GM19328 (cell line): ENCODE data around the gene RAB35.

ENCODE experiments used
- ATAC-seq: cut with Tn5 transposase; IDR thresholded peaks from one replicate; pipeline ENCODE4 v1.9.1; 2021; ENCODE audit warnings: mild to moderate bottlenecking, moderate library complexity; ENCODE audit not compliant: unreplicated experiment

Gene RAB35

GRCh38 chr12:120109570-120110267 lies 6.8 kb downstream of the RAB35 start:
- ATAC-seq, result no peak

GRCh38 chr12:120106151-120106550 lies 10.4 kb downstream of the RAB35 start:
- ATAC-seq, result no peak

DNA sequence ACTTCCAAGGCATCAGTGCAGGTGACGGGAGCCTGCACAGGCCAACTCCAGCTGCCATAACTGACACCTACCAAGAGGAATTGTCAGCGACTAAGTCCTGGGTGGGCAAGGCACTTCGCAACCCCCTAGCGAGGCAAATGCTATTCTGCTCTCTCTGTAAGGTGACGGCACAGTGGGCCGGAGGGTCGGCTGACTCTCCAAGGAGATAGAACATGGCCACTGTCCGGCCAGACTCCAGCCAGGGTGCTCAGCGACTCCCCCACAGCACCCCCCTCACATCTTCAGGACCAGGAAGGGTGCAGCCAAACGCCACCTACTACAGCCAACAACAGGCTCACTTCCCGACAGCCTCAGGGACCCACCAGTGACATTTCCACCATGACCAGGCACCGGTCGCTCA lies 13.2 kb downstream of the RAB35 start:
- no peak for ATAC-seq

GRCh38 chr12:120103044-120103338 lies 13.6 kb downstream of the RAB35 start:
- no peak for ATAC-seq

GRCh38 chr12:120102189-120103043 lies 14.1 kb downstream of the RAB35 start:
- ATAC-seq, result no peak

GRCh38 chr12:120101617-120102016 lies 14.9 kb downstream of the RAB35 start:
- ATAC-seq, result no peak

- ATAC-seq, result no peak
Observed at GRCh38 chr12:120101182-120101581, 15.4 kb downstream of the RAB35 start.

GRCh38 chr12:120100630-120101029 lies 15.9 kb downstream of the RAB35 start:
- no peak for ATAC-seq

- ATAC-seq, result no peak
Observed at GRCh38 chr12:120099738-120100137, 16.8 kb downstream of the RAB35 start.

DNA sequence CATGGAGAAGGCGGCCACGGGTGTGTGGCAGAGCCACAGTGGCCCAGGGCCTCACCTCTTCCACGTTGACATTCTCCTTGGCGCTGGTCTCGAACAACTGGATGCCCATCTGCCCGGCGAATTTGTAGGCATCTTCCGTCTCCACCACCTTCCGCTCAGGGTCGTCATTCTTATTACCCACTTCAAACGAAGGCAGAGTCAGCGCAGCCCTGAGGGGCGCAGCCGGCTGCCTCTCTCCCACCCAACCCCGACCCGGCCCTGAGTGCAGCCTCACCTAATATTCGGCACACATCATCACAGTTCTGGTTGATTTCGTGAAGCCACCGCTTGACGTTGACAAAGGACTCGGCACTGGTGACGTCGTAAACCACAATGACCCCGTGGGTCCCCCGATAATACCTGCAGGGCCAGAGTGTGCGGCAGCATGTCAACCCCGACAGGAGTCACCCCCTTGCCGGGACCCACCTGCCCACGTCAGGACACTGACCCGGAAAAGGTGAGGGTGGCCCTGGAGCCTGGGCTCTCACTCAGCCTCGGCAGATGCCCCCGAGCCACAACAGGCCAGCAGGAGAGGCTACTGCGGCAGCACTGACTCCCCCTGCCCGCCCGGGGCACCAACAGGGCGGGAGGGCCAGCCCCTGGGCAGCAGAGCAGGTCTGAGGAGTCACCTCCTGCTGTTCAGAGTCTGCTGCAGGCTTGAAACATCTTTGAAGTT lies 17.6 kb downstream of the RAB35 start:
- ATAC-seq, result no peak

DNA sequence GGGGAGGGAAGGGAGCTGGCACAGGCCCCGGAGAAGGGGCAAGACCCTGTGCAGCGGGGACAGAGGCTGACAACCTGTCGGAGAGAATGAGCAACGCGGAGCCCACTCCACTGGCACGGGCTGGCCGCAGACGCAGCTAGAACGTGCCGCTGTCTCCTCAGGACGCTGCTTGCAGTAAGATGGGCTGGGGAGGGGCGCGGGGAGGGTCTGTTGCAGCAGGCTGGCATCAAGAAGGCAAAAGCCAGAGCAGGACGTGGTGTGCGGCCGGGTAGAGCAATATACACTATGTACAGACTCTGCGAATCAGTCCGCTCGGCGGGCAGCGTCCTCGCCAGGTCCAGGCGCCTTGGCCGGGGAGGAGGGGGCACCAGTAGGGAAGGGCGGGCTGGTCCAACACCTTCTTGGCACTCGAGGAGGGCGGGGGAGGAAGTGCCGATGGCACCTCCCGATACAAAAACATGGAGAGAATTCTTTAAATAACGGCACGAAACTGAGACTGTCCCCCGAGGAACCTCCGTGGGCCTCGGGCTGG lies 19.8 kb downstream of the RAB35 start:
- no peak for ATAC-seq

GRCh38 chr12:120095736-120096135 lies 20.8 kb downstream of the RAB35 start:
- ATAC-seq, result no peak

DNA sequence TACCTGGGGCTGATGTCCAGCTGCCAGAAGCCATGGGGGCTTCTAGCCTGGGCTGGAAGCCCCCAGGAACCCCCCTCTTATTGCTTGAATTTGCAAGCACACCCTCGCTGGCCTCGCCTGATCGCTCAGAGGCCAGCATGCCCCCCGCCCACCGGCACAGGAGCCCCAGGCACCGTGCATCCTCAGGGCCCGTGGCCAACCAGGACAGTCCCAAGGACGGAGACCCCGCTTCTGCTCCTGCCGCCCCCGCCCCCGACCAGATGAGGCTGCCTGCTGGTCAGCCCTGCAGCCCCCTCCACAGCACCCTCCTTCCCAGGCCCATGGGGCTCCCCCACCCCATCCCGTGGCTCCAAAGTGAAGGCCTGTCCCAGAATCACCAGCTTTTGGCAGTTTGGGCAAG lies 21.2 kb downstream of the RAB35 start:
- no peak for ATAC-seq

DNA sequence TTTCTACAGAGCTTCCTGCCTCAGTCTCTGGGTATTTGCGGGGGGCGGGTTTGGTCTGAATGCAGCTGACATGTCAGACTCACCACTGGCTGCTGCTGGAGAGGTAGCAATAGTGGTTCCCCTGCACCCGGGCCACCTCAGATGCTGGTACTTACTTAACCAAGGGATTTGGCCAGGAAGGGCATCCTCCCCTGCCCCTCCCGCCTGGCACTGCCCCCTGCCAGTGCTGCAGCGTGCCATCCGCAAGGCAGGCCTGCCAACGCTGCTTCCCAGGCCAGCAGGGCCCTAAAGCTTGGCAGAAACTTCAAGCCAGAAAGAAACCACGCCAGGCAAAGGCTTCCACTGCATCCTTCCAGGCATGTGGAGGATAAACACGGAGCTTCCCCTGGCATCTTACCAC lies 22.1 kb downstream of the RAB35 start:
- no peak for ATAC-seq

DNA sequence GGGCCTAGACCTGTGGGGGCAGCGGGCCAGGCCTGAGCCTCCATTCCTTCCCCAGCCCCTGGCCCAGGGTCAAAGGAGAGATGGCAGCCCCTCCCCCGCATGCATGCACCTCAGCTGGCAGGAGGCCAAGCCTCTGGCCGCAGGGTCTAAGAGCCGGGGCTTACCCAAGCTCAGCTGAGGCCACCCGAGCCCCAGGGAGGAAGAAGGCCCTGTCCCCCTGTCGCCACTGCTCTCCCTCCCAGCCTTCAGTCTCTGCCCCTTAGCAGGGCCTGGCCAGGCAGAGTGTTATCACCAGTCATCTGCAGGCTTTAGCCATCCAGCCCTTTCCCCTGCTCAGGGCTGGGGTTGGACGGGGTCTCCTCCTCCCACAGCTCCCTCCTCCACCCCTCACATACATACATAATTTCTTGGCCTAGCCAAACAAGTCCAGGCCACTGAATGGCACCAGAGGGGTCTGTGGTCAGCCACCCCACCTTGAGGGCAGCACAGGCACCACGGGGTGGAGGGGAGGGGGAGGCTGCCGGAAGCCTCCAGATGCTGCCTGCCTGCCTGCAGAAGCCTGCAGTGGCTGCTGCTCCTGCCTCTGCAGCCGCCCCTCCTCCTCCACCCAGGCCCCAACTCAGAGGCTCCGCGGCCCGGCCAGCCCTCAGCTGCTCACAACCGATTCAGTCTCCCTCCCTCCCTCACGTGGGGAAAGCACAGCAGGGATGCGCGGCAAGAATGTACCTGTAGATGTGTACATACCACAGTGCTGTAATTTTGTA lies 22.8 kb downstream of the RAB35 start:
- no peak for ATAC-seq

DNA sequence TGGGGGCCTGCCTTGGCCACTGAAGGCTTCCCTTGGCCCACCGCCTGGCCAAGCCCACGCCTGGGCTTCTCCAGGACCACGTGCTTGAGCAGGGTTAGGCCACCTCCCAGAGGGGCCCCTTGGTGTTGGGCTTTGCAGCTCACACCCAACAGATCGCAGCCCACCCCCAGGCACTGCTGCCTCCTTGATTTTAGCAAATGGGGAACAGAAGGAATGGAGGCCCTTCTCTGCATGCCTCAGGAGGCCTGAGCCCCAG lies 23.3 kb downstream of the RAB35 start:
- ATAC-seq, result no peak

GRCh38 chr12:120092551-120093335 lies 23.8 kb downstream of the RAB35 start:
- ATAC-seq, result no peak

DNA sequence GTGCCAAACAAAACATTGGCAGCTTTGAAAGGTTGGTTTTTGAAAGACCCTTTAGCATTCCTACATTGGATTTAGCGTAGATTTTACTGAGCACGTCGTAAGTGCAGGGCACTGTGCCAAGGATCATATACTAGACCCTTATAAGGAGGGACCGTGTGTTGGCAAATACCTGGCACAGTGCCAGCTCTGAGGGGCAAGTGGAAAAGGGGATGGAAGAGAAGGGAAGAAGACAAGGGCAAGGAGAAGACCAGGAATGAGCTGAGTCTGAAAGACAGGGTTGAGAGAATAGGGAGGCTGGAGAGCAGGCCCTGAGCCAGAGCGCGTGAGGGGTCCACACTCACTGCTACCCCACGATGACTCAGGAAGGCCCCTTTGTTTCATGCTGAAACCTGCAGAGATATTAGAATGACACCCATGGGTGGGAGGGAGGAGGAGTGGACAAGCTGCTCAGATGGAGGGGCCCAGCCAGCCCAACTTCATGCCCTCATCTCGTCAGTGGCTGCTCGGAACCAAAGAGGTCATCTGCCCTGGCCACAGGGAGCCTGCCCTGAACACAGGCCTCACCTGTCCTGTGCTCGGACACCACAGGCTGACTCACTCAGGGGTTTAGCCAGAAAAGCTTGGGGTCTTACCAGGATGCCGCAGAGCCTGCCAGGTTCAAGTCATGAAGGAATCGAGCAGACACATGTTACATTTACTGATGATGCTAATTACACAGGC lies 25.0 kb downstream of the RAB35 start:
- ATAC-seq, result no peak

DNA sequence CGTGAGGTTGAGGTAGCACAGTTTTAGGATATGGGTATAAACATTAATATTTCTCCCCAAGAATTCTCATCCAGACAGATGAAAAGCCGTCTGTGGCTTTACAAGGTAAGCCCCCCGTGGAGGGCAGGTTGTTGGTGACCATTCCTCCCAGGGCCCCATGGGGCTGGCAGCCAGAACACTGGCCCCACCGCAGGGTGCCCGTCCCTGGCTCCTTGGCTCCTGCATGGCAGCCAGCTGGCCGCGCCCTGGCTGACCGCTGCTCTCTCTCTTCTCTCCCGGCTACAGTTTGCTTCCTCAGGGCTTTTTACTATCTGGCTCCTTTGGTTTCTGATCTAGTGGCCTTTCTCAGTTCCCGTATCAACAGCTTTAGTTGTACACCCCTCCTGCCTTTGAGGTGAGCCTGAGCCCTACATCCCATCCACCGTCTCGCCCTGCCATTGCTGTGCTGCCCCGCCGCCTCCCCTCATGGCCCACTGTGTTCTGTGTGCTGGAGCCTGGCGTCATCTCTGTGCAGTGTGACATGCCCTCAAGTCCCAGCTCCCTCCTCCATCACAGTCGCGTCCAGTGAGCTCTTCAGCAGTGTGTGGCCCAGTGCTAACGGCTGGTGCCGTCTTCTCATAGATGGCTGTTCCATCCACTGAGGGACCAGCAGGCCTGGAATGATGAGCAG lies 25.8 kb downstream of the RAB35 start:
- no peak for ATAC-seq
